Measurements from ENCODE around the gene STX8.
"Not testable (repeated sequence)": the region's sequence is repeated elsewhere in the genome, so short reads cannot be mapped to it uniquely, and the experiment has no call there.

STX8 gene

DNA sequence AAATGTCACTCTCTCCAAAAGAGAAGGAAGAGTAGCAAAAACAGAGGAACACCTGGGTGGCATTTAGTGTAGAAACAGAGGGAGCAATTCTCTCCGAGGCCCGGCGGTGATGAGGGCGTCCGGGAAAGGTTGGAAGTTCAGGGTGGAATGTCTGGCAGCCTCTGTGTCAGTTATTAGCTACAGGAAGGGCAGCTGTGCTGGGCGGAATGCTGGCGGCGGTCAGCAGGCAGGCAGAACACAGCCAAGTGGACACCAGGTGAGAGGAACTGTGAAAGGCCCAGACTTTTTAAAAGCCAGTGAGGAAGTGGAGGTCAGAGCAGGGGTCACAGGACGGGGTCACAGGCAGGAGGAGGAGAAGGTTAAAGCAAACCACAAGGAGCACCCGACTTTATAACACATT is 316.2 kb downstream of the STX8 start:
- no peak overlapping the region for H3K27ac ChIP-seq
- TF ChIP-seq, protein P1, sequence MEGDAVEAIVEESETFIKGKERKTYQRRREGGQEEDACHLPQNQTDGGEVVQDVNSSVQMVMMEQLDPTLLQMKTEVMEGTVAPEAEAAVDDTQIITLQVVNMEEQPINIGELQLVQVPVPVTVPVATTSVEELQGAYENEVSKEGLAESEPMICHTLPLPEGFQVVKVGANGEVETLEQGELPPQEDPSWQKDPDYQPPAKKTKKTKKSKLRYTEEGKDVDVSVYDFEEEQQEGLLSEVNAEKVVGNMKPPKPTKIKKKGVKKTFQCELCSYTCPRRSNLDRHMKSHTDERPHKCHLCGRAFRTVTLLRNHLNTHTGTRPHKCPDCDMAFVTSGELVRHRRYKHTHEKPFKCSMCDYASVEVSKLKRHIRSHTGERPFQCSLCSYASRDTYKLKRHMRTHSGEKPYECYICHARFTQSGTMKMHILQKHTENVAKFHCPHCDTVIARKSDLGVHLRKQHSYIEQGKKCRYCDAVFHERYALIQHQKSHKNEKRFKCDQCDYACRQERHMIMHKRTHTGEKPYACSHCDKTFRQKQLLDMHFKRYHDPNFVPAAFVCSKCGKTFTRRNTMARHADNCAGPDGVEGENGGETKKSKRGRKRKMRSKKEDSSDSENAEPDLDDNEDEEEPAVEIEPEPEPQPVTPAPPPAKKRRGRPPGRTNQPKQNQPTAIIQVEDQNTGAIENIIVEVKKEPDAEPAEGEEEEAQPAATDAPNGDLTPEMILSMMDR (conservative IDR thresholded peaks at IDR 0.05; ENCODE audit: low read depth): no peak
- no peak for DNase-seq (ENCODE audit: low spot score)
- CTCF ChIA-PET: interaction anchor here (0.7 kb wide), 1 partner anchor 261 kb away, joined by 3 read pairs; no protein-coding TSS in a partner anchor
- POLR2A ChIA-PET (ENCODE audit: low non-redundant PET): interaction anchor here (0.6 kb wide), 1 partner anchor 8 kb away, joined by 8 read pairs; no protein-coding TSS in a partner anchor

DNA sequence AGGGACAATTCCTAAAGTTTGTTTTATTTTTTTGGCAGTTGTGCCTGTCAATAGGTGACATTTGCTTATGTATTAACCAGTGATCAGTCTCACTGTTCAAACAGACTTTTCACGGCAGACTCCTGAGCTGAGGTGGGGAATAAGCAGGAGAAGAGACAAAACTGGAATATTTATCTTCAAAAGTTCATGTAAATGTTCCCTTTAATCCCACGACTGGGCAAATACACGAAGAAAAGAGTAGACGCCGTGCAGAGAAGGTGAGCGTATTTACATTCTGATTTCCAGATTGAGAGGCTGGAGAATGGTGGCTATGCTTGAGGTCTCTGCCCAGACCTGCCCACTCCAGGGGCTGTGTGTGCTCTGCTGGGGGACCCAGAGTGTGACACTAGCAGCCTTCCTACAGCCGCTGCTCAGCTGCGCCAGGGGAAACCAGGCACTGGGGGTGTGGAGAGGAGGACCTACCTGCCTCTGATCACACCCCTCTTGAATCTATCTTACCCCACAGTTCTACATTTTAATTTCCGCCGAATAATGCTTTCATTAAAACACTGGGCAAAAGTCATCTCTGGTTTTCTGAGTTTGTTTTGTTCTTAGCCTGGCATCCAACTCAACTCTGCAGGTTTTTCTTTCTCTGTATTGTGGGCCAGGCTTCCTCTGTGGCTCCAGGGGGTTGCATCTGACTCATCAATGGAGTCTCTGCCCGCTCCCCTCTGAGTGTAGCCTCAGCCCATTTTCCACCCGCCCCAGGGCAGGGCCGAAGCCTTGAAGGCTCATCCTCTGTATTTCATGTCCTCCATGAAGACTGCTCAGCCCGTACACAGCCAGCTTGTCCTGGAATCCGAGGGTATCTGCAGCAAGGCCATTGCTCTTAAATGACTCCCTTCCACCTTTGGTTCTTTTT is 317.3 kb downstream of the STX8 start:
- POLR2A ChIA-PET (ENCODE audit: low non-redundant PET): no interaction called here
- H3K27ac ChIP-seq: no peak overlapping the region
- no peak for DNase-seq (ENCODE audit: low spot score)
- TF ChIP-seq, protein P1 (conservative IDR thresholded peaks at IDR 0.05; ENCODE audit: low read depth): no peak
- CTCF ChIA-PET: no interaction called here

DNA sequence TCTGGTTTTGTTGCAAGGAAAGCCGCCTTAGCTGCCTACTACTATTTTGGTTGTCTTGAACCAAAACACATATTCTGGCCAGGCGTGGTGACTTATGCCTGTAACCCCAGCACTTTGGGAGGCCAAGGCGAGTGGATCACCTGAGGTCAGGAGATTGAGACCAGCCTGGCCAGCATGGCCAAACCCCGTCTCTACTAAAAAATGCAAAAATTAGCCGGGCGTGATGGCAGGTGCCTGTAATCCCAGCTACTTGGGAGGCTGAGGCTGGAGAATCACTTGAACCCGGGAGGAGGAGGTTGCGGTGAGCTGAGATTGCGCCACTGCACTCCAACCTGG is 318.0 kb downstream of the STX8 start:
- POLR2A ChIA-PET (ENCODE audit: low non-redundant PET); DNase-seq (ENCODE audit: low spot score); CTCF ChIA-PET; H3K27ac ChIP-seq: not testable (repeated sequence)

DNA sequence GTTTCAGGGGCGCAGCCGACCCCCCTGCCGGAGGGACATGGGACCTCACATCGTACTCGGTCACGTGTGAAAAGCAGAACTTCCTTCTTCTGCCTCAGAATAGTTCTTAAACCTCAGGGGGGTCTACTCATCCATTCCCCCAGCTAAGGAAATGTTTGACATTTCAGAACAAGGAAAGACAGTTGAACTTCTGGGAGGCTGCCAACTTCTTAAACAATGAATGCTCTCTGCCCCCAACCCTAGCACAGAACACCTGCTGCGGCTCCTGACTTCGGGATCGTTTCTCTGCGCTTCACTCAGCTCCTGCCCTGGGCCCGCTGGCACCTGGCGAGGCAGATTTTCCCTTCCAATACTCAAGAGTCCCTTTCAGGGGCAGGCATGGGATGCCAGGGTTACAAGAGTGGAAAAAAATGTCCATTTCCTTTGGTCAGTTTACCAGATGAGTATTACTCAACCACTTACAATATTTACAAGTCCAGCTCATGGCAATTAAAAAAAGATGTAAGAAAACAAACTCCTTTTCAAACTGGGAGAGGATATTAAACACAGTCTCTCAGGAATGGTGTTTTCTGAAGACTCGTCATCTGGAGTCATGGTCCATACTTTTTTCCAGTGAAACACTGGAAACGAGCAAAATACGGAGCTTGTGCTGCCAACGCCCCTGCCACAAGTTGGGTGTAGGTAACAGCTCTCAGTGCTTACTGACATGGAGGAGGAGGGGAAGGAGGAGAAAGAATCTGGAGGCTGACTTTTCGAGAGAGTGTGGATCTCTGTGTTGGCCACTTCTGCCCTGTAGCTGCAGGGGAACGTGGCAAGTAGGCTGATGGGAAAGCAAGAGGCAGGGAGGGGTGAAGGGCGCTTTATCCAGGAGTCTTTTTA is 318.6 kb downstream of the STX8 start:
- ChIA-PET CTCF (no interaction called here), POLR2A (ENCODE audit: low non-redundant PET) (no interaction called here)
- H3K27ac ChIP-seq: no peak overlapping the region
- DNase-seq (ENCODE audit: low spot score): no peak
- TF ChIP-seq, protein P1 (conservative IDR thresholded peaks at IDR 0.05; ENCODE audit: low read depth): no peak

- TF ChIP-seq, protein P1 (conservative IDR thresholded peaks at IDR 0.05; ENCODE audit: low read depth): no peak
- no peak overlapping the region for H3K27ac ChIP-seq
- POLR2A ChIA-PET (ENCODE audit: low non-redundant PET): no interaction called here
- DNase-seq (ENCODE audit: low spot score): no peak
- CTCF ChIA-PET: no interaction called here
Measured at GRCh38 chr17:9256361-9256750, 319.3 kb downstream of the STX8 start.

GRCh38 chr17:9255833-9256232 is 319.8 kb downstream of the STX8 start:
- ChIA-PET CTCF (no interaction called here), POLR2A (ENCODE audit: low non-redundant PET) (no interaction called here)
- TF ChIP-seq, protein P1 (conservative IDR thresholded peaks at IDR 0.05; ENCODE audit: low read depth): no peak
- H3K27ac ChIP-seq: no peak overlapping the region
- no peak for DNase-seq (ENCODE audit: low spot score)

- DNase-seq (ENCODE audit: low spot score): no peak
- H3K27ac ChIP-seq: no peak overlapping the region
- ChIA-PET POLR2A (ENCODE audit: low non-redundant PET) (no interaction called here), CTCF (no interaction called here)
- TF ChIP-seq, protein P1 (conservative IDR thresholded peaks at IDR 0.05; ENCODE audit: low read depth): no peak
Measured at GRCh38 chr17:9254841-9255240, 320.8 kb downstream of the STX8 start.
